Activated CD4-positive, CD25-positive, alpha-beta regulatory T cell treated with anti-CD3 and anti-CD28 coated beads, Interleukin-2, amount 50 U/mL, for 24 hours (primary cell): ENCODE measurements around the gene PTGIS.

Source experiments
- ATAC-seq, 2 donors: fragments of 150-1000 bp; cut with Tn5 transposase; one replicate each; pipeline ENCODE4 v1.10.0; 2021; ENCODE audit warnings: mild to moderate bottlenecking in 1 of 2, moderate library complexity in 1 of 2

Gene PTGIS

GRCh38 chr20:49466114-49466912 lies 101.6 kb downstream of the PTGIS start:
- ATAC-seq = no peak

- no peak for ATAC-seq
Measured at GRCh38 chr20:49464556-49464955, 103.4 kb downstream of the PTGIS start.

- ATAC-seq = no peak
Measured at GRCh38 chr20:49462626-49463025, 105.3 kb downstream of the PTGIS start.

GRCh38 chr20:49461894-49462620 lies 105.9 kb downstream of the PTGIS start:
- no peak for ATAC-seq

- ATAC-seq = no peak
Measured at GRCh38 chr20:49460916-49461315, 107.0 kb downstream of the PTGIS start.

GRCh38 chr20:49460131-49460530 lies 107.8 kb downstream of the PTGIS start:
- no peak for ATAC-seq

- no peak for ATAC-seq
Measured at GRCh38 chr20:49459684-49460083, 108.3 kb downstream of the PTGIS start.

- no peak for ATAC-seq
Measured at GRCh38 chr20:49457444-49457843, 110.5 kb downstream of the PTGIS start.

- ATAC-seq = no peak
Measured at GRCh38 chr20:49456646-49457045, 111.3 kb downstream of the PTGIS start.

GRCh38 chr20:49455691-49456090 lies 112.2 kb downstream of the PTGIS start:
- ATAC-seq = no peak
